Hepatocyte (in vitro differentiated cells): ENCODE measurements around the gene ADAMTS3. TPM values are rescaled to one million over a fixed set of nuclear protein-coding genes. Genes with fewer than 3 reads are reported as not detected.

Experiments used
- DNase-seq: peaks from one replicate; pipeline ENCODE4 v3.0.0-alpha.2; 2016; ENCODE audit warnings: low spot score
- H2AFZ ChIP-seq: fragments of 200-600 bp; sonication (generic); 2 replicates; pipeline ENCODE4 v1.6.0; 2016; ENCODE audit warnings: antibody characterized with exemption, mild to moderate bottlenecking
- H3K27ac ChIP-seq: fragments of 200-600 bp; sonication (generic); 2 replicates; pipeline ENCODE4 v1.5.1; 2016; ENCODE audit warnings: mild to moderate bottlenecking
- H3K27me3 ChIP-seq: fragments of 200-600 bp; sonication (generic); 2 replicates; pipeline ENCODE4 v1.6.1; 2016
- H3K36me3 ChIP-seq: fragments of 200-600 bp; sonication (generic); replicated peaks from 2 replicates; pipeline ENCODE4 v1.5.1; 2016; ENCODE audit warnings: low read depth; ENCODE audit not compliant: insufficient read depth
- H3K4me1 ChIP-seq: fragments of 200-600 bp; sonication (generic); 2 replicates; pipeline ENCODE4 v1.5.1; 2016; ENCODE audit warnings: mild to moderate bottlenecking, moderate library complexity; ENCODE audit not compliant: insufficient read depth
- H3K4me2 ChIP-seq: fragments of 200-600 bp; sonication (generic); 2 replicates; pipeline ENCODE4 v1.6.0; 2016
- H3K4me3 ChIP-seq: fragments of 200-600 bp; sonication (generic); 2 replicates; pipeline ENCODE4 v1.5.1; 2016; ENCODE audit warnings: mild to moderate bottlenecking
- H3K79me2 ChIP-seq: fragments of 200-600 bp; sonication (generic); 2 replicates; pipeline ENCODE4 v1.6.0; 2017; ENCODE audit warnings: mild to moderate bottlenecking
- H3K9me2 ChIP-seq: fragments of 200-600 bp; sonication (generic); replicated peaks from 2 replicates; pipeline ENCODE4 v1.6.0; 2017; ENCODE audit warnings: mild to moderate bottlenecking; ENCODE audit not compliant: insufficient read depth
- H3K9me3 ChIP-seq: fragments of 200-600 bp; sonication (generic); 2 replicates; pipeline ENCODE4 v1.5.1; 2016; ENCODE audit warnings: low read depth, mild to moderate bottlenecking
- H4K20me1 ChIP-seq: fragments of 200-600 bp; sonication (generic); 2 replicates; pipeline ENCODE4 v1.6.0; 2016; ENCODE audit warnings: mild to moderate bottlenecking; ENCODE audit not compliant: insufficient read depth, poor library complexity, severe bottlenecking
- CTCF ChIP-seq: fragments of 200-600 bp; sonication (generic); IDR thresholded peaks from 2 replicates; pipeline ENCODE4 v1.5.1; 2016; ENCODE audit warnings: antibody characterized with exemption, mild to moderate bottlenecking; ENCODE audit not compliant: poor library complexity
- EZH2 ChIP-seq: fragments of 200-600 bp; sonication (generic); IDR thresholded peaks from 2 replicates; pipeline ENCODE4 v1.6.1; 2016; ENCODE audit warnings: antibody characterized with exemption, mild to moderate bottlenecking, borderline replicate concordance
- EZH2phosphoT487 ChIP-seq: fragments of 200-600 bp; sonication (generic); IDR thresholded peaks from one replicate; pipeline ENCODE4 v1.6.1; 2018; ENCODE audit warnings: antibody characterized with exemption, mild to moderate bottlenecking, low read depth, moderate library complexity; ENCODE audit not compliant: unreplicated experiment, severe bottlenecking
- WGBS: methylation state at CpG from one replicate; pipeline ENCODE4 v1.1.6; 2016; ENCODE audit warnings: low lambda C conversion rate; ENCODE audit errors: missing lambda C conversion rate; 5-methylcytosine and 5-hydroxymethylcytosine counted together
- polyA plus RNA-seq: library from polyadenylated mRNA; unstranded; fragments of >200 nt; fragmentation: Nextera tagmentation; extraction: Ambion mirVana; gene quantifications from 2 replicates; pipeline ENCODE4 v1.2.1, GENCODE V29; 2016
- total RNA-seq: library from RNA; depleted of rRNA; stranded (reverse); fragments of >200 nt; gene quantifications from 2 replicates; pipeline ENCODE4 v1.2.3, GENCODE V29; 2014

ADAMTS3 gene
- total and polyA plus RNA-seq, 2 experiments from 2014 or later = 0.59 to 5.8 TPM

- Histone ChIP-seq H2AFZ (no peak overlapping the region), H3K4me3 (no peak overlapping the region), H3K4me2 (no peak overlapping the region), H3K36me3 (no peaks in the 10 kb centered on the region), H3K9me2 (no peaks in the 10 kb centered on the region), H3K27me3 (no peaks in the 10 kb centered on the region), H3K79me2 (no peaks in the 10 kb centered on the region), H4K20me1 (no peaks in the 10 kb centered on the region), H3K27ac (no peak overlapping the region), H3K4me1 (no peaks in the 10 kb centered on the region), H3K9me3 (no peaks in the 10 kb centered on the region)
- TF ChIP-seq EZH2phosphoT487 = no peak
- 81% methylated on average over 4 of the region's 4 CpGs for WGBS
- DNase-seq = no peak
These were observed 193.8 kb downstream of the ADAMTS3 start for GRCh38 chr4:72375073-72375736.

DNA sequence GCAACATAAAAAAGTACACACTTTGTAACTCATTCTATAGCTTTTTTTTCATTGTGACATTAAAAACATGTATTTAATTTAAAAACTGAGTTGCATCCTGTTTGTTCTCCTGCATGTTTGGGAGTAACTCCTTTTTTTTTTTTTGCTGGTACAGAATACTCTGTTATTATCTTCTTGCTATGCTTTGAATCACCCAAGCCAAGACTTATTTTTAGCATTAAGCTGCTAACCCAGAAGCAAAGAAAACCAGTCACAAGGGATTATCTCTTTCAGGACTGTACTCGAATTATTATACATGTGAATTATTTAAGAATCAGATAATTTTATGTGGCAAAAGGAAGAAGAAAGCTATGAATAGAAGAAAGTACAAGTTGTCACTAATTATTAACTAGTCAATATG, 194.9 kb downstream of the ADAMTS3 start:
- DNase-seq = no peak
- Histone ChIP-seq H3K79me2 (no peaks in the 10 kb centered on the region), H3K27ac (no peak overlapping the region), H2AFZ (no peak overlapping the region), H3K27me3 (no peaks in the 10 kb centered on the region), H3K4me2 (no peak overlapping the region), H4K20me1 (no peaks in the 10 kb centered on the region), H3K36me3 (no peaks in the 10 kb centered on the region), H3K4me1 (no peaks in the 10 kb centered on the region), H3K9me2 (no peaks in the 10 kb centered on the region), H3K9me3 (no peaks in the 10 kb centered on the region), H3K4me3 (no peak overlapping the region)
- 71% methylated on average over 1 of the region's 1 CpG for WGBS
- TF ChIP-seq EZH2 = no peak
- TF ChIP-seq CTCF = no peak
- TF ChIP-seq EZH2phosphoT487 = no peak

DNA sequence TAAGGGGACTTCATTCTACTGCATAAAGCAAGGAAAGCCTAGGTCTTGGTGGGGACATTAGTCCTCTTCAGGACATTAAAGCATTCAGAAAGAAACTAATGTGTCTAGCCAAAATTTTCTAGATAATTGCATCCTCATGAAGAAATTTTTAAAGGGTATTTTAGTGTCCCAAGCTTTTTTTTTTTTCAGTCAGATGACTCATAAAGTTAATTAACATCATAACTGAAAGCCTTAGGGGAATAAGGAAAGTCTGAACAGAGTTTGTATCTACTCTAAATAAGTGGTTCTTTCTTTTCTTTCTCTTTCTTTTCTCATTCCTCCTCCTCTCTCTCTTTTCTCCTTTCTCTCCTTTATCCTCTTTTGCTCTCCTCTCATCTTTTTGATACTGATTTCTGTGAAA, 202.4 kb downstream of the ADAMTS3 start:
- no peak for TF ChIP-seq EZH2
- no peak for TF ChIP-seq EZH2phosphoT487

GRCh38 chr4:72365981-72366380, 203.0 kb downstream of the ADAMTS3 start:
- no peaks in the 10 kb centered on the region for H3K9me3 ChIP-seq
- DNase-seq = no peak
- no peaks in the 10 kb centered on the region for H3K79me2 ChIP-seq
- H3K4me2 ChIP-seq = no peak overlapping the region
- no peaks in the 10 kb centered on the region for H3K9me2 ChIP-seq
- WGBS = 90% methylated on average over 4 of the region's 4 CpGs
- H4K20me1 ChIP-seq = no peaks in the 10 kb centered on the region
- no peak for TF ChIP-seq EZH2
- TF ChIP-seq CTCF = no peak
- no peak for TF ChIP-seq EZH2phosphoT487
- no peak overlapping the region for H3K27ac ChIP-seq
- H3K4me1 ChIP-seq = no peaks in the 10 kb centered on the region
- no peak overlapping the region for H2AFZ ChIP-seq
- no peak overlapping the region for H3K4me3 ChIP-seq
- H3K27me3 ChIP-seq = no peaks in the 10 kb centered on the region
- H3K36me3 ChIP-seq = no peaks in the 10 kb centered on the region

More for the DNA sequence above, 202.4 kb downstream of the ADAMTS3 start:
- H3K27ac ChIP-seq = no peak overlapping the region
- no peaks in the 10 kb centered on the region for H3K4me1 ChIP-seq
- no peak for DNase-seq
- H3K79me2 ChIP-seq = no peaks in the 10 kb centered on the region
- H2AFZ ChIP-seq = no peak overlapping the region
- H3K36me3 ChIP-seq = no peaks in the 10 kb centered on the region
- H3K4me3 ChIP-seq = no peak overlapping the region
- no peaks in the 10 kb centered on the region for H4K20me1 ChIP-seq
- H3K9me3 ChIP-seq = no peaks in the 10 kb centered on the region
- no peaks in the 10 kb centered on the region for H3K9me2 ChIP-seq
- H3K4me2 ChIP-seq = no peak overlapping the region
- no peaks in the 10 kb centered on the region for H3K27me3 ChIP-seq
